Urinary bladder (tissue), 4 donors: ENCODE measurements around the gene DNAH1. TPM values are rescaled to one million over a fixed set of nuclear protein-coding genes. Genes with fewer than 3 reads are reported as not detected.
"Not testable (repeated sequence)": the region's sequence is repeated elsewhere in the genome, so short reads cannot be mapped to it uniquely, and the experiment has no call there.

ENCODE experiments used
- DNase-seq: peaks from one replicate; pipeline ENCODE4 v3.0.0-alpha.2; 2015; ENCODE audit errors: extremely low spot score
- H3K27ac ChIP-seq: one replicate; pipeline ENCODE4 v1.5.1; 2013; ENCODE audit warnings: low read depth, mild to moderate bottlenecking, moderate library complexity
- H3K36me3 ChIP-seq: one replicate; pipeline ENCODE4 v1.6.1; 2013; ENCODE audit warnings: mild to moderate bottlenecking, moderate library complexity; ENCODE audit not compliant: insufficient read depth
- H3K4me1 ChIP-seq: one replicate; pipeline ENCODE4 v1.6.1; 2013; ENCODE audit warnings: mild to moderate bottlenecking, moderate library complexity; ENCODE audit not compliant: insufficient read depth
- H3K4me3 ChIP-seq: one replicate; pipeline ENCODE4 v1.5.1; 2013; ENCODE audit warnings: low read depth, low read length
- WGBS: extraction: QIAGEN DNeasy Blood & Tissue Kit; methylation state at CpG from one replicate; pipeline ENCODE4 v1.1.7; 2013; 5-methylcytosine and 5-hydroxymethylcytosine counted together
- polyA plus RNA-seq: library from polyadenylated mRNA; stranded (reverse); fragments of 200-250 nt; gene quantifications from one replicate; pipeline ENCODE4 v1.2.3, GENCODE V29; 2013
- total RNA-seq: library from RNA; depleted of rRNA; stranded (reverse); fragments of >200 nt; gene quantifications from one replicate; pipeline ENCODE4 v1.2.3, GENCODE V29; 2014
- donor health status: healthy with polysubstance abuse.
- donor health status: healthy.

Gene DNAH1
- 3.5 TPM for total RNA-seq
- polyA plus RNA-seq = 2.2 TPM

DNA sequence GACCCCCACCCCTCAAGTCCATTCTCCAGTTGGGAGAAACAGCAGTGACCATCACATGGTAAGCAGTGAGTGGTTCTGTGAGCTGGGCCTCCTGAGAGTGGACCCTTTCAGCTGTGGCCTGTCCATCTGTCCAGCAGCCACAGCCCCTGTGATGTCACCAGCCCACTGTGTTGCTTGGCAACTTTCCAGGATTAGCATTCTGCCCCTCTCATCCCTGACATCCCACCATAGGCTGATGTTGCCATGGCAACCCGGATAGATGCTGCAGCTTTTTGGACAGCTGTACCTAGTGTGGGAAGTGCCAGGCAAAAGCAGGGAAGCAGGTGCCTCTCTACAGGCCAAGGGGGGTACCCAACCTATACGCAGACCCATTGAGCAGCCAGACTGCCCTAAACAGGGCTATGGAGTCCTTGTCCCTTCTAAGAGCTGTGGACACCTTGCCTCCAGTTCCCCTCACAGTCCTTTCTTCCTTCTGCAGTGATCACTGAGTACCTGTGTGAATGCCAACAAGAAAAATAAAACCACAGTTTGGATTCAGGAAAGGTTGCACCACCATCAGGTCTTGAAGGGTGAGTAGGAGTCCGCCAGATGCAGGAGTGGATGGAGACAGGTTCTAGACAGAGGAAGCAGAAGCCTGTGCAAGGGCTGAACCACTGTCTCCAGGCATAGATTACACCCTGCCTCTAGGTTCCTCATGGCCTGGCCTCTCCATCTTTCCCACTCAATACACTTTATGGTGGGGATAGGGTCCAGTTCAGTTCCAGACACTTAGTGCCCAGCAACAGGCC is at the start of gene DNAH1:
Gene DNAH1, plus strand, starts transcription at position 343 of the 788 bp plus-strand sequence. CDS start 6,124 bp downstream, outside the sequence.
- DNase-seq = no peak
- Histone ChIP-seq H3K36me3 (no peaks in the 10 kb centered on the region), H3K27ac (no peak within 1 kb of the TSS), H3K4me1 (no peaks in the 10 kb centered on the region), H3K4me3 (no peak within 1 kb of the TSS)
- 94% methylated on average over 3 of the region's 3 CpGs for WGBS

DNA sequence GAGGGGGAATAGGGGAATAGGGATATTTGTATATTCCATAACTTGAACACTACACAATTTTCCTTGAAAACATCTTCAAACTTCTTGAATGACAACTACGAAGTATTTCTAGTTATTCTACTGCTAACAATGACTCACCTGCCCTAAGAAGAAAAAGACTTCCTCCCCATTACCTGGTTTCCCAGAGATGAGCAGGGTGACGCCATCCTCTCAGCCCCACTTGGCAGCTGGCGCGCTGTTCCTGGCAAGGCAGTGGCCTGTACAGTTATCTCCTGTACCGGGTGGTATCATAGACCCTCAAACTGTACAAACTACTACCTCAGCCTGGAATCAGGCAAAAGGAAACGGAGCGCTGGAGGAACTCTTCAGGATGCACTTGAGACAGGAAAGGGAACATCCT is 48.1 kb upstream of the DNAH1 start:
- WGBS = 84% methylated on average over 7 of the region's 7 CpGs
- no peak for DNase-seq
- Histone ChIP-seq H3K36me3 (peaks cover 3% of the 10 kb centered on the region), H3K4me3 (no peak overlapping the region), H3K27ac (peak overlapping the region; percentile 29), H3K4me1 (peaks cover 1% of the 10 kb centered on the region)

DNA sequence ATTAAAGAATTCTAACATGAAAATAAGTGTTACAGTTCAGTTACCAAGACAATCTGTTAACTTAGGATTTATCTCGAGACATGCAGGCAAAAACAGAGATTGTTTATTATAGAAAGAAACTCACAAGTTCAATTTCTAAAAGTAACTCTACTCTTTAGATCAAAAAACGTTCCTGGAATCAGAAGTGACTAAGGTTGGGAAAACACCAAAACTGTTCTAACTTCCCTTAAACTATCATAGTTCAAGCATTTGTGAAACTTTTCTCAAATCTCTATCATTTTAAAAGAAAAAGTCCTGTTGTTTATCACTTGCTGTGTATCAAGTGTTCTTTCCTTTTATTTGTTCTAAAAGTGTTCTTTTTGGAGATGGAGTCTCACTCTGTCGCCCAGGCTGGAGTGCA is 46.3 kb upstream of the DNAH1 start:
- peaks cover 1% of the 10 kb centered on the region for H3K36me3 ChIP-seq
- DNase-seq = no peak
- H3K4me3 ChIP-seq = no peak overlapping the region
- peaks cover 1% of the 10 kb centered on the region for H3K4me1 ChIP-seq
- no peak overlapping the region for H3K27ac ChIP-seq
- WGBS = 58% methylated on average over 3 of the region's 3 CpGs

DNA sequence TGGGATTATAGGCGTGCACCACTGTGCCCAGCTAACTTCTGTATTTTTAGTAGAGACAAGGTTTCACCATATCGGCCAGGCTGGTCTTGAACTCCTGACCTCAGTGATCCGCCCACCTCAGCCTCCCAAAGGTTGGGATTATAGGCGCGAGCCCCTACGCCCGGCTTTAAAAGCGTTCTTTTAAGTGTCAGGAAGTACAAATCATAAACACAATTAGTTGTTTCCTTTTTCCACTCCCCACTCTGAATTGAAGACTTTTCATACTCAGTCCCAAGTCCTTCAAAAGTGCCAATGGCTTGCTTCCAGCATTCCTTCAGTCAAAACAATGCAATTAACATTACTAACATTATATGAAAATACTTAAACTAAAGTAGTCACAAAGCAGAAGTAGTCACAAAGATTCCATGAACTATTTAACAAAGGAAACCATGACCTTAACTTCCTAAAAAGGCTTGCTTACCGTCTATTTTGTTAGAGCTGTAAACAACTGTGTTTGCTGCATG is 45.8 kb upstream of the DNAH1 start:
- DNase-seq = no peak
- Histone ChIP-seq H3K27ac (peak overlapping the region; percentile 64), H3K36me3 (peaks cover 1% of the 10 kb centered on the region), H3K4me3 (no peak overlapping the region), H3K4me1 (peaks cover 1% of the 10 kb centered on the region)
- WGBS = 45% methylated on average over 9 of the region's 9 CpGs

DNA sequence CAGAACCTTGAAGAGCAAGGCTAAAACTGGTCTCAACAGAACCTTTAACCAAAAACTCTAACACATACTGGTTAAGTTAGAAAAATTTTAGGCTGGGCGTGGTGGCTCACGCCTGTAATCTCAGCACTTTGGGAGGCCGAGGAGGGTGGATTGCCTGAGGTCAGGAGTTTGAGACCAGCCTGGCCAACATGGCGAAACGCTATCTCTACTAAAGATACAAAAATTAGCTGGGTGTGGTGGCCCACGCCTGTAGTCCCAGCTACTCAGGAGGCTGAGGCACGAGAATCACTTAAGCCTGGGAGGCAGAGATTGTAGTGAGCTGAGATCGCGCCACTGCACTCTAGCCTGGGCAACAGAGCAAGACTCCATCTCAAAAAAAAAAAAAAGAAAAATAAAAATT is 43.9 kb upstream of the DNAH1 start:
- DNase-seq, H3K36me3 ChIP-seq, H3K4me3 ChIP-seq, H3K4me1 ChIP-seq, H3K27ac ChIP-seq: not testable (repeated sequence)
- 92% methylated on average over 9 of the region's 9 CpGs for WGBS

DNA sequence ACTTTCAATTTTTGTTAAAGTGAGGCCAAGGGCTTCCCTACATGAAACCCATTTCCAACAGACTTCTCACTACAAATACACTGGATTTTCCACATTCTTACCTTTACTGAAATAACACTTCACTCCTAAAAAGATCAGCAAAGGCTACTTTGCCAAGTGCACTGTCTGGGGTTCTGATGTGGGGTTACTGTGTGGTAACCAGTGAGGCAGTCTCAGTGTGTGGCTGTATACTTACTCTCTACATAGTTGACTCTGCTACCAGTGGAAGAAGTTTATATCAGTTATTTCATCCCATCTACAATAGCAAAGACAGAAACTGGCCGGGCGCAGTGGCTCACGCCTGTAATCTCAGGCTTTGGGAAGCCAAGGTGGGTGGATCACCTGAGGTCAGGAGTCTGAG is 43.3 kb upstream of the DNAH1 start:
- Histone ChIP-seq H3K27ac (no peak overlapping the region), H3K4me3 (no peak overlapping the region), H3K4me1 (peaks cover 1% of the 10 kb centered on the region), H3K36me3 (no peaks in the 10 kb centered on the region)
- WGBS = 92% methylated on average over 3 of the region's 3 CpGs
- DNase-seq = no peak

DNA sequence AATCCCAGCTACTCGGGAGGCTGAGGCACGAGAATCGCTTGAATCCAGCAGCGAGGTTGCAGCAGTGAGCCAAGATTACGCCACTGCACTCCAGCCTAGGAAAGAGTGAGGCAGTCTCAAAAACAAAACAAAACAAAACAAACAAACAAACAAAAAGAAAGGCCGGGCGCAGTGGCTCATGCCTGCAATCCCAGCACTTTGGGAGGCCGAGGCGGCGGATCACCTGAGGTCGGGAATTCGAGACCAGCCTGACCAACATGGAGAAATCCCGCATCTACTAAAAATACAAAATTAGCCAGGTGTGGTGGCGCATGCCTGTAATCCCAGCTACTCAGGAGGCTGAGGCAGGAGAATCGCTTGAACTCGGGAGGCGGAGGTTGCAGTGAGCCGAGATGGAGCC is 41.3 kb upstream of the DNAH1 start:
- WGBS = 91% methylated on average over 18 of the region's 18 CpGs
- H3K4me1 ChIP-seq, H3K27ac ChIP-seq, H3K36me3 ChIP-seq, DNase-seq, H3K4me3 ChIP-seq: not testable (repeated sequence)

DNA sequence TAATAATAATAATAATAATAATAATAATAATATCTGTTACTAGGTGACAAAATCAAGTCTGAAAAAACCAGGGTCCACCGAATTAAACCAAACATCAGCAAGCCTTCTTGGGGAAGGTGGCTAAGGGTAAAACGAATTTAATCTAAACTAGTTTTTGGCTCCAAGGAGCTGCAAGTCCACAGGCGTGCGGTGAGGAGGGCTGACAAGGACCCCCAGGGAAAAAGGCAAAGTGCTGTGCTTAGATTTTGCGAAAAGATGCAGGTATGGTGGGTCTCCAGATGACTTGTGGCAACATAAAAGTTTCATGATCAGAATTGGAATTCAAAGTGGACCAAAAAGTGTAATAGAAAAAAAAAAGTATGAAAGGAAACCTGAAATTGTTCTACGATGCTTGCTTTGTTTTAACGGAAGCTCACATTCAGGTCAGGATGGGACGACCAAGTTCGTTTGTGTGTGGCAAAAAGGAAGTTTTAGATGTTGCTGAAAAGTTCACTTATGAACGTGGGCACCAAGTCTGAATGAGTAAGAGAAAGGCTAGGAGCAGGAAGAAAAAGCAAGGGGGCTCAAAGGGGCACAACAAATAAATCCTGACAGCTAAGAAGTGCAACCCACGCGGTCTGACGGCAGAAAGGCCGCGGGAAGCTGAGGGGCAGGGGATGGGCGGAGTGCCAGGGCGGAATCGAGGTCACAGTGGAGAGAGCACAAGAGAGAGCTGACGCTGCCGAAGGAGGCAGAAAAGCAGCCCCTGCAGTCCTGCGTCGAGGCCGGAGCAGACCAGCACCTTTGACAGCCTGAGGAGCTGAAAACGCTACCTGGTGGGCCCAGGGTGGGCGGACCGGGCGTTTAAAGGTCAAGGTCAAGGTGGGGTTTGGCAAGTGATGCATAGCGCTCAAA is 38.8 kb upstream of the DNAH1 start:
- Histone ChIP-seq H3K27ac (peak overlapping the region; percentile 98), H3K36me3 (no peaks in the 10 kb centered on the region), H3K4me3 (peak overlapping the region; percentile 67), H3K4me1 (no peaks in the 10 kb centered on the region)
- WGBS = 1% methylated on average over 28 of the region's 28 CpGs
- DNase-seq = peak; percentile 31

DNA sequence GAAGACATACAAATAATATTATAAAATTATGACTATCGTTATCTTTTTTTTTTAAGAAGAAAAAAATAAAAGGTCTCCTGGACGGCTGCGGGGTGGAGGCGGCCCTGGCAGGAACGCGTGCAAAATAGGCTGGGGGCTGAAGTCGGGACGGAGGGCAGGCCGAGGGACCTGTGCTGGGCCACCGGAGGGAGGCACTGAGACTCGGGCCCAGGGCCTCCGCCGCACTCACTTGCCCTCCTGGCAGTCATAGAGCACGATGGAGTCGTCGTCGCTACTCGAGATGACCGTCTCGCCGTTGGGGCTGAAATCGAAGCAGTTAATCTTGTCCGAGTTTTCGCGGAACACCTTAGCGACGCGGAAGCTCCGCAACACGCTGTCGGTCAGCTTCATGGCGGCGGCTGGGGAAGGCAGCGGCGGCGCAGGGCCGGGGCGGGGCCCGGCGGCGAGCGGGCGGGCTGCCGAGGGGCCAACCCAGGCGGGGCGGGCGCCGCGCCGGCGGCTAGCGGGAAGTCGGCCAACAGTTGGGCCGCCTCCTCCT is 38.1 kb upstream of the DNAH1 start:
- Histone ChIP-seq H3K36me3 (no peaks in the 10 kb centered on the region), H3K27ac (peak overlapping the region; percentile 98), H3K4me1 (no peaks in the 10 kb centered on the region), H3K4me3 (peak overlapping the region; percentile 67)
- WGBS = 2% methylated on average over 54 of the region's 54 CpGs
- no peak for DNase-seq

DNA sequence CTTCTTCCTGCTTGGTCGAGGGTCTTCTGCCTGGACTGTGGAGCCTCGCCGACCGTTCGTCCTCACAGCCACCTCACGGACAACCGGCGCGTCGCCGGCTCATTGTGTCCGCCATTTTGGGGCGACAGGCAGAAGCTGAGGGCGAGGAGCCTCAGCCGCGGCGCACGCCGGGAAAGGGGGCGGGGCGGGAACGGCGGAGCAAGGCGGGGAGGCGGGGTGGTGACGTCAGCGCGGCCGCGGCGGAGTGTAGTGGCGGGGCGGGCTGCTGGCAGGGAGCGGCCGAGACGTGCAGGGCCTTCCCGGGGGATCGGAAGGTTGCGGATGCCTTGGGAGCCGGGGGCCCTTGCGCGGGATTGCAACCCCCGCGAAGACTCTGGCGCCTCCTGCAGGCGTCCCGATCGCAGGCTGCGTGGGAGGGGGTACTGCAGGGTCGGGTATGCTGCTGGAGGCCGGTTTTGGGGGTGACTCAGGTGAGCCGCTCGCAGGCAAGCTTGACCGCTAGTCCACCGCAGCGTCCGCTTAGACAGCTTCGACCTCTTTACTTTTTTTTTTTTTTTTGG is 37.5 kb upstream of the DNAH1 start, which contains the start of gene WDR82:
Gene WDR82, minus strand, starts transcription at position 140 of the 560 bp plus-strand sequence. CDS start 288 bp downstream, outside the sequence.
- WGBS = under 1% methylated on average over 58 of the region's 58 CpGs
- Histone ChIP-seq H3K27ac (peak within 1 kb of the TSS; percentile 98), H3K4me3 (peak within 1 kb of the TSS; percentile 67), H3K36me3 (no peaks in the 10 kb centered on the region), H3K4me1 (no peaks in the 10 kb centered on the region)
- peak; percentile 78 for DNase-seq

DNA sequence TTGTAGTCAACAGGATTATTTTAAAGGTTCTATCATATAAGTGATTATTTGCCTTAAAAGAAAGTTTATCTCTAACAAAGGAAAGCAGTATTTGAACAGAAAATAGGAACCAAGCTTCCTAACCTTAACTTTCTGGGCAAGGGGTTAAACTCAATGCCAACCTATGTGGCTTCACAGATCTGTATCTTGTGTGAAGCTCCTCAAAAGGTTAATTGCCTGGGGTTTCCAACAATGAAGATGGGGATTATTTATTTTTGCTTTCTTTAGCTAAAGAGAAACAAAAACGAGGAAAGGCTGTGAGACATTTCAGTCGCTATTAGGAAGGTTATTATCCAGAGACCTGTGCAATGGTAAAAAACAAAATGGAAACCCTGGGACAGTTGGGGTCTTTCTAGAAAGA is 36.5 kb upstream of the DNAH1 start:
- H3K36me3 ChIP-seq = no peaks in the 10 kb centered on the region
- WGBS = 26% methylated on average over 2 of the region's 2 CpGs
- no peaks in the 10 kb centered on the region for H3K4me1 ChIP-seq

DNA sequence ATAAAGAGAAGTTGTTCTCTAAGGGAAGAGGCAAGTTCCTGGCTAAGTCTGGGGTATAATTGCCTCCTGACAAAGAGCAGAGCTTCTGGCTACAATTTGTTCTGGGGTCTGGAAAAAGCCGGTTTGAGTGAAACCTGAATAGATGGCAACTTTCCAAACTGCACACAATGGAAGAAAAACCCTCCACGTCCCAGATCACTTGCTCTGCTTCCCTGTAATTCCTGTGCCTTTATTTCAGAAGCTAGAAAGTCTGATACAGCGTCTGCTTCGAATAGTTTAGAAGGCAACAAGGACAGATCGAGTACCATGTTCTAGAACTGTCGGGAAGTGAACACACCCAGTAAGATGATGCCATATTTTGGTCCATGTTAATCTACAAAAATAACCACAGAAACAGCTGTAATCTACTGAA is 36.1 kb upstream of the DNAH1 start:
- WGBS = 18% methylated on average over 6 of the region's 6 CpGs
- H3K4me3 ChIP-seq = no peak overlapping the region
- peak; percentile 65 for DNase-seq

More for the DNA sequence above, 36.5 kb upstream of the DNAH1 start:
- Histone ChIP-seq H3K27ac (peak overlapping the region; percentile 70), H3K4me3 (no peak overlapping the region)
- no peak for DNase-seq

More for the DNA sequence above, 36.1 kb upstream of the DNAH1 start:
- Histone ChIP-seq H3K36me3 (no peaks in the 10 kb centered on the region), H3K4me1 (no peaks in the 10 kb centered on the region), H3K27ac (peak overlapping the region; percentile 70)
